Transverse colon (tissue), 3 donors: ENCODE measurements around the gene REG1A.

ENCODE experiments used
- POLR2A ChIP-seq: fragments of 450-650 bp; IDR thresholded peaks from one replicate; pipeline ENCODE4 v1.6.1; 2016; ENCODE audit warnings: antibody characterized with exemption, mild to moderate bottlenecking, moderate library complexity
- TF ChIP-seq, protein P1 (sequence below), 5 experiments: fragments of 200-600 bp in 3 of 5; fragments of 450-650 bp in 2 of 5; sonication (generic) in 3 of 5; IDR thresholded peaks; 1 replicate in 2 of 5; 2 replicates in 3 of 5; pipeline ENCODE4 v1.5.1; 2016 to 2017; ENCODE audit warnings: antibody characterized with exemption in 5 of 5, inconsistent platforms in 3 of 5, mild to moderate bottlenecking in 2 of 5, moderate library complexity in 1 of 5

DNA sequence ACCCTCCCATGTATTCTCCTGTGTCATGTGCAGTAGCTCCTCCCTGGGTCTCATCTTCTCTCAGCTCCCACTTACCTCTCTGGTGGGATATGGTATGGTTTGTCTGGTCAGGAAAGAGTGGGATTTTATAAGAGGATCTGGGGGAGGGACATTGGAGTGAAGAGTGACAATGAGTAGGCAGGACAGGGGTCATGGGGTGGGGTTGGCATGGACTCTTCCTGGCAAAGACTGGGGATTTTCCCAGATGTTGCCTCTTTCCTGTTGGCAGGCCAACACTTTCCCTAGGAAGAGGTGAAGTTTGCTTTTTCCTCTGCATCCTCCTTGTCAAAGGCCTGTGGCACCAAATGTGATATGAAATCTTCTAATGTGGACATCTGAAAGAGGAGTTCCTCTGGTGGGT lies 39.4 kb downstream of the REG1A start, which contains the start of gene REG3A:
- TF ChIP-seq, protein P1, sequence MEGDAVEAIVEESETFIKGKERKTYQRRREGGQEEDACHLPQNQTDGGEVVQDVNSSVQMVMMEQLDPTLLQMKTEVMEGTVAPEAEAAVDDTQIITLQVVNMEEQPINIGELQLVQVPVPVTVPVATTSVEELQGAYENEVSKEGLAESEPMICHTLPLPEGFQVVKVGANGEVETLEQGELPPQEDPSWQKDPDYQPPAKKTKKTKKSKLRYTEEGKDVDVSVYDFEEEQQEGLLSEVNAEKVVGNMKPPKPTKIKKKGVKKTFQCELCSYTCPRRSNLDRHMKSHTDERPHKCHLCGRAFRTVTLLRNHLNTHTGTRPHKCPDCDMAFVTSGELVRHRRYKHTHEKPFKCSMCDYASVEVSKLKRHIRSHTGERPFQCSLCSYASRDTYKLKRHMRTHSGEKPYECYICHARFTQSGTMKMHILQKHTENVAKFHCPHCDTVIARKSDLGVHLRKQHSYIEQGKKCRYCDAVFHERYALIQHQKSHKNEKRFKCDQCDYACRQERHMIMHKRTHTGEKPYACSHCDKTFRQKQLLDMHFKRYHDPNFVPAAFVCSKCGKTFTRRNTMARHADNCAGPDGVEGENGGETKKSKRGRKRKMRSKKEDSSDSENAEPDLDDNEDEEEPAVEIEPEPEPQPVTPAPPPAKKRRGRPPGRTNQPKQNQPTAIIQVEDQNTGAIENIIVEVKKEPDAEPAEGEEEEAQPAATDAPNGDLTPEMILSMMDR (IDR thresholded peaks at IDR 0.05) = no peak
- TF ChIP-seq POLR2A = no peak
